Measurements from ENCODE around the gene NFIB. TPM values are rescaled to one million over a fixed set of nuclear protein-coding genes. Genes with fewer than 3 reads are reported as not detected.

The NFIB gene
- total RNA-seq, 2 experiments from 2014 or later: 13.7 to 25.1 TPM

- Histone ChIP-seq H3K27ac (ENCODE audit: low read depth, low read length, poor library complexity, severe bottlenecking) (no peak overlapping the region), H3K4me1 (ENCODE audit: insufficient read depth, low read length, poor library complexity, severe bottlenecking) (no peaks in the 10 kb centered on the region), H2AFZ (ENCODE audit: low read length) (no peak overlapping the region), H3K9me3 (ENCODE audit: low read length) (no peaks in the 10 kb centered on the region), H3K4me3 (ENCODE audit: low read depth, low read length, poor library complexity, severe bottlenecking) (no peak overlapping the region), H4K20me1 (ENCODE audit: insufficient read depth, low read length) (no peaks in the 10 kb centered on the region), H3K36me3 (ENCODE audit: insufficient read depth, low read length) (no peaks in the 10 kb centered on the region), H3K9me2 (ENCODE audit: insufficient read depth, low read length) (no peaks in the 10 kb centered on the region), H3K4me2 (ENCODE audit: low read length) (no peak overlapping the region), H3K79me2 (ENCODE audit: insufficient read depth, low read depth, low read length) (no peaks in the 10 kb centered on the region)
- CTCF ChIA-PET (ENCODE audit: unreplicated experiment): interaction anchor here (0.9 kb wide), 1 partner anchor 19 kb away, joined by 3 read pairs; no protein-coding TSS in a partner anchor
- no TSS peak for BruUV-seq (replicated peaks)
- TF ChIP-seq CTCF (conservative IDR thresholded peaks at IDR 0.05; ENCODE audit: low read length) (0 out of 2 replicates have a peak, but pooled peaks have one; percentile 12), EZH2phosphoT487 (IDR thresholded peaks at IDR 0.05; ENCODE audit: borderline replicate concordance, low read depth, low read length) (no peak)
- POLR2A ChIA-PET: interaction anchor here (2.0 to 2.2 kb wide), 2 partner anchors 12 to 20 kb away, joined by 4 to 5 read pairs; no protein-coding TSS in a partner anchor
- intact Hi-C loops (cut with micrococcal nuclease; ENCODE audit: unreplicated experiment): no loop called here
- DNase-seq (ENCODE audit: low spot score): no peak
Observed at GRCh38 chr9:14071484-14071883, 242.5 kb downstream of the NFIB start.

- intact Hi-C loops (cut with micrococcal nuclease; ENCODE audit: unreplicated experiment): loop anchor here (5.0 kb wide), 2 partner anchors 254 to 284 kb away; no protein-coding TSS in a partner anchor
- Histone ChIP-seq H3K79me2 (ENCODE audit: insufficient read depth, low read depth, low read length) (no peaks in the 10 kb centered on the region), H3K9me2 (ENCODE audit: insufficient read depth, low read length) (no peaks in the 10 kb centered on the region), H3K27ac (ENCODE audit: low read depth, low read length, poor library complexity, severe bottlenecking) (no peak overlapping the region), H2AFZ (ENCODE audit: low read length) (no peak overlapping the region), H3K4me3 (ENCODE audit: low read depth, low read length, poor library complexity, severe bottlenecking) (no peak overlapping the region), H3K4me1 (ENCODE audit: insufficient read depth, low read length, poor library complexity, severe bottlenecking) (no peaks in the 10 kb centered on the region), H4K20me1 (ENCODE audit: insufficient read depth, low read length) (no peaks in the 10 kb centered on the region), H3K4me2 (ENCODE audit: low read length) (no peak overlapping the region), H3K9me3 (ENCODE audit: low read length) (no peaks in the 10 kb centered on the region), H3K36me3 (ENCODE audit: insufficient read depth, low read length) (no peaks in the 10 kb centered on the region)
- ChIA-PET CTCF (ENCODE audit: unreplicated experiment) (no interaction called here), POLR2A (no interaction called here)
- TF ChIP-seq CTCF (conservative IDR thresholded peaks at IDR 0.05; ENCODE audit: low read length) (peak; percentile 55), EZH2phosphoT487 (IDR thresholded peaks at IDR 0.05; ENCODE audit: borderline replicate concordance, low read depth, low read length) (no peak)
- BruUV-seq (replicated peaks): no TSS peak
- peak; percentile 16 for DNase-seq (ENCODE audit: low spot score)
Observed at GRCh38 chr9:14068690-14069089, 245.3 kb downstream of the NFIB start.

GRCh38 chr9:14066831-14067230, 247.1 kb downstream of the NFIB start:
- no TSS peak for BruUV-seq (replicated peaks)
- intact Hi-C loops (cut with micrococcal nuclease; ENCODE audit: unreplicated experiment): loop anchor here (5.0 kb wide), 2 partner anchors 255 to 285 kb away; no protein-coding TSS in a partner anchor
- Histone ChIP-seq H2AFZ (ENCODE audit: low read length) (no peak overlapping the region), H3K4me2 (ENCODE audit: low read length) (no peak overlapping the region), H3K4me1 (ENCODE audit: insufficient read depth, low read length, poor library complexity, severe bottlenecking) (no peaks in the 10 kb centered on the region), H3K9me3 (ENCODE audit: low read length) (no peaks in the 10 kb centered on the region), H3K27ac (ENCODE audit: low read depth, low read length, poor library complexity, severe bottlenecking) (no peak overlapping the region), H3K4me3 (ENCODE audit: low read depth, low read length, poor library complexity, severe bottlenecking) (no peak overlapping the region), H3K9me2 (ENCODE audit: insufficient read depth, low read length) (no peaks in the 10 kb centered on the region), H3K36me3 (ENCODE audit: insufficient read depth, low read length) (no peaks in the 10 kb centered on the region), H4K20me1 (ENCODE audit: insufficient read depth, low read length) (no peaks in the 10 kb centered on the region), H3K79me2 (ENCODE audit: insufficient read depth, low read depth, low read length) (no peaks in the 10 kb centered on the region)
- no peak for TF ChIP-seq EZH2phosphoT487 (IDR thresholded peaks at IDR 0.05; ENCODE audit: borderline replicate concordance, low read depth, low read length)
- TF ChIP-seq CTCF (conservative IDR thresholded peaks at IDR 0.05; ENCODE audit: low read length): no peak
- CTCF ChIA-PET (ENCODE audit: unreplicated experiment): no interaction called here
- POLR2A ChIA-PET: interaction anchor here (0.6 kb wide), 2 partner anchors 30 to 31 kb away, joined by 3 read pairs; no protein-coding TSS in a partner anchor
- no peak for DNase-seq (ENCODE audit: low spot score)
